ENCODE results near the gene ATRIP. TPM values are rescaled to one million over a fixed set of nuclear protein-coding genes. Genes with fewer than 3 reads are reported as not detected.

The ATRIP gene
- total RNA-seq, 2 experiments from 2014 or later: 16.3 to 24.5 TPM

- Histone ChIP-seq H3K27ac (ENCODE audit: low read depth, low read length, poor library complexity, severe bottlenecking) (no peak overlapping the region), H3K79me2 (ENCODE audit: insufficient read depth, low read depth, low read length) (no peaks in the 10 kb centered on the region), H2AFZ (ENCODE audit: low read length) (no peak overlapping the region), H3K4me3 (ENCODE audit: low read depth, low read length, poor library complexity, severe bottlenecking) (no peak overlapping the region), H3K4me1 (ENCODE audit: insufficient read depth, low read length, poor library complexity, severe bottlenecking) (no peaks in the 10 kb centered on the region), H4K20me1 (ENCODE audit: insufficient read depth, low read length) (no peaks in the 10 kb centered on the region), H3K4me2 (ENCODE audit: low read length) (no peak overlapping the region), H3K9me2 (ENCODE audit: insufficient read depth, low read length) (no peaks in the 10 kb centered on the region), H3K9me3 (ENCODE audit: low read length) (no peaks in the 10 kb centered on the region), H3K36me3 (ENCODE audit: insufficient read depth, low read length) (no peaks in the 10 kb centered on the region)
- ChIA-PET CTCF (ENCODE audit: unreplicated experiment) (no interaction called here), POLR2A (interaction anchor here (0.6 kb wide), 1 partner anchor 640 kb away, joined by 3 read pairs; no protein-coding TSS in a partner anchor)
- no TSS peak for BruUV-seq (replicated peaks)
- intact Hi-C loops (cut with micrococcal nuclease; ENCODE audit: unreplicated experiment): no loop called here
- DNase-seq (ENCODE audit: low spot score): no peak
- TF ChIP-seq CTCF (conservative IDR thresholded peaks at IDR 0.05; ENCODE audit: low read length) (no peak), EZH2phosphoT487 (IDR thresholded peaks at IDR 0.05; ENCODE audit: borderline replicate concordance, low read depth, low read length) (no peak)
Measured at GRCh38 chr3:48419597-48419996, 26.9 kb upstream of the ATRIP start.

- no peak overlapping the region for H3K4me3 ChIP-seq (ENCODE audit: low read depth, low read length, poor library complexity, severe bottlenecking)
- no peak overlapping the region for H2AFZ ChIP-seq (ENCODE audit: low read length)
- H3K4me1 ChIP-seq (ENCODE audit: insufficient read depth, low read length, poor library complexity, severe bottlenecking): no peaks in the 10 kb centered on the region
- ChIA-PET POLR2A (no interaction called here), CTCF (ENCODE audit: unreplicated experiment) (no interaction called here)
- H3K79me2 ChIP-seq (ENCODE audit: insufficient read depth, low read depth, low read length): no peaks in the 10 kb centered on the region
- BruUV-seq (replicated peaks): no TSS peak
- no peak for DNase-seq (ENCODE audit: low spot score)
- intact Hi-C loops (cut with micrococcal nuclease; ENCODE audit: unreplicated experiment): loop anchor here (5.0 kb wide), 1 partner anchor 143 kb away; no protein-coding TSS in a partner anchor
- no peaks in the 10 kb centered on the region for H3K9me2 ChIP-seq (ENCODE audit: insufficient read depth, low read length)
- H3K4me2 ChIP-seq (ENCODE audit: low read length): no peak overlapping the region
- no peaks in the 10 kb centered on the region for H3K9me3 ChIP-seq (ENCODE audit: low read length)
- H3K27ac ChIP-seq (ENCODE audit: low read depth, low read length, poor library complexity, severe bottlenecking): no peak overlapping the region
- no peaks in the 10 kb centered on the region for H3K36me3 ChIP-seq (ENCODE audit: insufficient read depth, low read length)
- no peaks in the 10 kb centered on the region for H4K20me1 ChIP-seq (ENCODE audit: insufficient read depth, low read length)
- TF ChIP-seq CTCF (conservative IDR thresholded peaks at IDR 0.05; ENCODE audit: low read length) (no peak), EZH2phosphoT487 (IDR thresholded peaks at IDR 0.05; ENCODE audit: borderline replicate concordance, low read depth, low read length) (no peak)
Measured at GRCh38 chr3:48420561-48420960, 26.0 kb upstream of the ATRIP start.

- no TSS peak for BruUV-seq (replicated peaks)
- H3K27ac ChIP-seq (ENCODE audit: low read depth, low read length, poor library complexity, severe bottlenecking): no peak overlapping the region
- H3K36me3 ChIP-seq (ENCODE audit: insufficient read depth, low read length): no peaks in the 10 kb centered on the region
- H3K9me3 ChIP-seq (ENCODE audit: low read length): no peaks in the 10 kb centered on the region
- ChIA-PET CTCF (ENCODE audit: unreplicated experiment) (interaction anchor here (0.9 to 1.4 kb wide), 2 partner anchors 11 to 14 kb away, joined by 3 to 9 read pairs; no protein-coding TSS in a partner anchor), POLR2A (no interaction called here)
- H3K79me2 ChIP-seq (ENCODE audit: insufficient read depth, low read depth, low read length): no peaks in the 10 kb centered on the region
- H3K9me2 ChIP-seq (ENCODE audit: insufficient read depth, low read length): no peaks in the 10 kb centered on the region
- H3K4me3 ChIP-seq (ENCODE audit: low read depth, low read length, poor library complexity, severe bottlenecking): no peak overlapping the region
- no peaks in the 10 kb centered on the region for H4K20me1 ChIP-seq (ENCODE audit: insufficient read depth, low read length)
- intact Hi-C loops (cut with micrococcal nuclease; ENCODE audit: unreplicated experiment): loop anchor here (1.0 to 5.0 kb wide), 2 partner anchors 21 to 145 kb away; no protein-coding TSS in a partner anchor
- H3K4me1 ChIP-seq (ENCODE audit: insufficient read depth, low read length, poor library complexity, severe bottlenecking): no peaks in the 10 kb centered on the region
- peak; percentile 43 for DNase-seq (ENCODE audit: low spot score)
- TF ChIP-seq CTCF (conservative IDR thresholded peaks at IDR 0.05; ENCODE audit: low read length) (peak; percentile 63), EZH2phosphoT487 (IDR thresholded peaks at IDR 0.05; ENCODE audit: borderline replicate concordance, low read depth, low read length) (no peak)
- H3K4me2 ChIP-seq (ENCODE audit: low read length): no peak overlapping the region
- no peak overlapping the region for H2AFZ ChIP-seq (ENCODE audit: low read length)
Measured at GRCh38 chr3:48422272-48422671, 24.3 kb upstream of the ATRIP start.

Data from OCI-LY7 (cell line).